Fibroblast of lung (primary cell): ENCODE data around the gene CCL5. TPM values are rescaled to one million over a fixed set of nuclear protein-coding genes. Genes with fewer than 3 reads are reported as not detected.
"Not testable (repeated sequence)": the region's sequence is repeated elsewhere in the genome, so short reads cannot be mapped to it uniquely, and the experiment has no call there.

ENCODE experiments used
- DNase-seq, 2 donors: peaks; one replicate each; pipeline versions ENCODE4 v3.0.0 to v3.0.0-alpha.2; 2010; ENCODE audit warnings: low read depth in 2 of 2
- H2AFZ ChIP-seq: 2 replicates; pipeline ENCODE4 v1.5.1; 2012; ENCODE audit warnings: low read length, control low read depth, inconsistent platforms
- H3K27ac ChIP-seq: 2 replicates; pipeline ENCODE4 v1.5.1; 2011; ENCODE audit warnings: low read length, control low read depth; ENCODE audit not compliant: insufficient read depth
- H3K27me3 ChIP-seq: 2 replicates; pipeline ENCODE4 v1.5.1; 2011; ENCODE audit warnings: mild to moderate bottlenecking, low read length; ENCODE audit not compliant: control insufficient read depth, insufficient read depth
- H3K36me3 ChIP-seq: 2 replicates; pipeline ENCODE4 v1.5.1; 2011; ENCODE audit warnings: low read length; ENCODE audit not compliant: control insufficient read depth, insufficient read depth
- H3K4me1 ChIP-seq: 2 replicates; pipeline ENCODE4 v1.5.1; 2011; ENCODE audit warnings: low read length; ENCODE audit not compliant: control insufficient read depth, insufficient read depth; ENCODE audit errors: extremely low read depth
- H3K4me2 ChIP-seq: 2 replicates; pipeline ENCODE4 v1.5.1; 2011; ENCODE audit warnings: low read length, control low read depth; ENCODE audit not compliant: insufficient read depth; ENCODE audit errors: extremely low read depth
- H3K4me3 ChIP-seq, 4 experiments: fragments of 200-600 bp in 1 of 4; sonication (generic) in 1 of 4; replicated peaks in 1 of 4; 2 replicates each; pipeline ENCODE4 v1.5.1; 2011 to 2016; ENCODE audit warnings: low read length in 4 of 4, low read depth in 3 of 4, mild to moderate bottlenecking in 3 of 4, control low read depth in 2 of 4, inconsistent platforms in 1 of 4, mixed read lengths in 1 of 4; ENCODE audit not compliant: insufficient read depth in 1 of 4; ENCODE audit errors: control extremely low read depth in 1 of 4
- H3K79me2 ChIP-seq: 2 replicates; pipeline ENCODE4 v1.5.1; 2012; ENCODE audit warnings: mild to moderate bottlenecking, low read length, inconsistent platforms; ENCODE audit not compliant: control insufficient read depth, insufficient read depth
- H3K9ac ChIP-seq: 2 replicates; pipeline ENCODE4 v1.5.1; 2011; ENCODE audit warnings: mild to moderate bottlenecking, low read length, control low read depth; ENCODE audit not compliant: insufficient read depth
- H3K9me3 ChIP-seq: 2 replicates; pipeline ENCODE4 v1.5.1; 2012; ENCODE audit warnings: low read depth, low read length; ENCODE audit not compliant: control insufficient read depth, insufficient read depth
- H4K20me1 ChIP-seq: 2 replicates; pipeline ENCODE4 v1.5.1; 2011; ENCODE audit warnings: low read length; ENCODE audit not compliant: control insufficient read depth, insufficient read depth; ENCODE audit errors: extremely low read depth
- CTCF ChIP-seq, 2 donors: IDR thresholded peaks in 1 of 2; conservative IDR thresholded peaks in 1 of 2; 1 replicate in 1 of 2; 2 replicates in 1 of 2; pipeline ENCODE4 v1.5.1; 2011 to 2012; ENCODE audit warnings: low read length in 2 of 2, control low read depth in 1 of 2, inconsistent platforms in 1 of 2, low read depth in 1 of 2, mild to moderate bottlenecking in 1 of 2
- EZH2 ChIP-seq: IDR thresholded peaks from 2 replicates; pipeline ENCODE4 v1.5.1; 2012; ENCODE audit warnings: low read length, control low read depth, mild to moderate bottlenecking; ENCODE audit errors: missing control alignments
- polyA plus RNA-seq, 2 donors: library from polyadenylated mRNA; depleted of rRNA in 1 of 2; stranded (reverse) in 1 of 2; unstranded in 1 of 2; fragments of >200 nt; gene quantifications; 2 replicates each; pipeline ENCODE4 v1.2.1, GENCODE V29; 2011 to 2012; ENCODE audit warnings: missing spikeins in 1 of 2
- total RNA-seq: library from RNA; depleted of rRNA; stranded (reverse); fragments of >200 nt; gene quantifications from 2 replicates; pipeline ENCODE4 v1.2.1, GENCODE V29; 2014

CCL5 gene
- total and polyA plus RNA-seq, 2 donors (not counting 1 experiment from before 2014, with no cell fraction given), result 0.07 TPM; not detected in 1

DNA sequence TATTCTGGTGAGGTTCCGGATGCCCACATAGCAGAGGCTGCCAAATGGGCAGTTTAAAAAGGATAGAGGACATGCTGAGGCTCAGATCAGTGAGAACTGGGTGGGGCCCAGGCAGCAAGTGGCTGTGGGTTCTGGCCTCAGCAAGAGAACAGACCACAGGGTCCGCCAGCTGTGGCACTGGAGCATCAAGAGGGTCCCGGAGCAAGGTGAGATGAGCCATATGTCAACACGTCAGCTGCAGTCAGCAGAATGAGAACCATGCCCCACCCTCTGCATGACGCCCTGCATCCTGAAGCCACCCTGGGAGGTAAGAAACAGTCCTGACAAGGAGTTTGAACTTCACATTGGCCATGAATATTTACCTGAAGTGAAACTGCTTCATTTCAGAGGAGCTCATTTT, 20.1 kb upstream of the CCL5 start:
- Histone ChIP-seq H3K27ac (no peak overlapping the region), H3K4me1 (no peaks in the 10 kb centered on the region), H3K9ac (no peak overlapping the region), H2AFZ (no peak overlapping the region), H3K4me3 (no peak overlapping the region), H3K36me3 (no peaks in the 10 kb centered on the region), H3K9me3 (no peaks in the 10 kb centered on the region), H3K27me3 (no peaks in the 10 kb centered on the region), H3K4me2 (no peak overlapping the region), H3K79me2 (no peaks in the 10 kb centered on the region), H4K20me1 (no peaks in the 10 kb centered on the region)
- TF ChIP-seq EZH2 (no peak), CTCF (conservative IDR thresholded peaks at IDR 0.05 in 1 of 2, IDR thresholded peaks at IDR 0.05 in 1 of 2; ENCODE audit: low read depth in 1 of 2, low read length in 2 of 2) (no peak)
- DNase-seq, result no peak

GRCh38 chr17:35898283-35899070, 18.3 kb upstream of the CCL5 start:
- Histone ChIP-seq H3K36me3 (no peaks in the 10 kb centered on the region), H3K4me1 (no peaks in the 10 kb centered on the region), H3K9me3 (no peaks in the 10 kb centered on the region), H3K27ac (no peak overlapping the region), H3K9ac (no peak overlapping the region), H4K20me1 (no peaks in the 10 kb centered on the region), H3K27me3 (no peaks in the 10 kb centered on the region), H2AFZ (no peak overlapping the region), H3K79me2 (no peaks in the 10 kb centered on the region), H3K4me3 (no peak overlapping the region), H3K4me2 (no peak overlapping the region)
- no peak for DNase-seq
- TF ChIP-seq CTCF (conservative IDR thresholded peaks at IDR 0.05 in 1 of 2, IDR thresholded peaks at IDR 0.05 in 1 of 2; ENCODE audit: low read depth in 1 of 2, low read length in 2 of 2) (no peak), EZH2 (no peak)

GRCh38 chr17:35897772-35898171, 17.6 kb upstream of the CCL5 start:
- DNase-seq, H4K20me1 ChIP-seq, H3K4me2 ChIP-seq, H3K27me3 ChIP-seq, H3K9ac ChIP-seq, H3K36me3 ChIP-seq, H3K9me3 ChIP-seq, H3K4me1 ChIP-seq, H3K27ac ChIP-seq, H3K4me3 ChIP-seq, H3K79me2 ChIP-seq, H2AFZ ChIP-seq: not testable (repeated sequence)
